Prostate gland (tissue), 2 donors: Measurements from ENCODE around the gene PAPOLB. TPM values are rescaled to one million over a fixed set of nuclear protein-coding genes. Genes with fewer than 3 reads are reported as not detected.

Experiments used
- DNase-seq: peaks from one replicate; pipeline ENCODE4 v3.0.0-alpha.2; 2019; ENCODE audit warnings: low spot score
- H3K27ac ChIP-seq, 2 donors: fragments of 200-600 bp; sonication (generic); 2 replicates each; pipeline ENCODE4 v1.5.1; 2017 to 2019
- H3K27me3 ChIP-seq: fragments of 200-600 bp; sonication (generic); replicated peaks from 2 replicates; pipeline ENCODE4 v1.5.1; 2019; ENCODE audit not compliant: insufficient read depth
- H3K36me3 ChIP-seq, 2 donors: fragments of 200-600 bp; sonication (generic); 1 replicate in 1 of 2; 2 replicates in 1 of 2; pipeline versions ENCODE4 v1.5.1 to v1.8.1; 2017 to 2019
- H3K4me1 ChIP-seq: fragments of 200-600 bp; sonication (generic); replicated peaks from 2 replicates; pipeline ENCODE4 v1.5.1; 2019
- H3K4me3 ChIP-seq, 2 donors: fragments of 200-600 bp; sonication (generic); 2 replicates each; pipeline ENCODE4 v1.5.1; 2017 to 2019
- H3K9me3 ChIP-seq: fragments of 200-600 bp; sonication (generic); 2 replicates; pipeline ENCODE4 v1.5.1; 2017
- CTCF ChIP-seq, 4 experiments: fragments of 200-600 bp in 2 of 4; fragments of 450-650 bp in 2 of 4; sonication (generic) in 2 of 4; IDR thresholded peaks; 1 replicate in 3 of 4; 2 replicates in 1 of 4; pipeline ENCODE4 v1.5.1; 2016 to 2019; ENCODE audit warnings: antibody characterized with exemption in 4 of 4, mild to moderate bottlenecking in 2 of 4, moderate library complexity in 2 of 4
- POLR2A ChIP-seq: fragments of 450-650 bp; IDR thresholded peaks from one replicate; pipeline ENCODE4 v1.6.1; 2016; ENCODE audit warnings: antibody characterized with exemption, mild to moderate bottlenecking
- POLR2AphosphoS5 ChIP-seq: sonication (generic); formaldehyde crosslinking; IDR thresholded peaks from one replicate; pipeline ENCODE4 v1.6.1; 2017; ENCODE audit warnings: antibody characterized with exemption
- WGBS: methylation state at CpG from one replicate; pipeline ENCODE4 v1.1.5; 2018; 5-methylcytosine and 5-hydroxymethylcytosine counted together
- intact Hi-C: fragments of 100-400 bp; cut with DNase I; formaldehyde crosslinking; loops from one replicate; pipeline ENCODE4 v1.14.2; 2022
- total RNA-seq, 2 donors: library from RNA; depleted of rRNA; stranded (reverse); fragments of >200 nt; gene quantifications; one replicate each; pipeline ENCODE4 v1.1.0, GENCODE V29; 2016

The PAPOLB gene
- total RNA-seq, 2 donors from 2014 or later = 4.7 TPM; not detected in 1

GRCh38 chr7:4823441-4824119 lies 38.2 kb downstream of the PAPOLB start:
- WGBS = 72% methylated on average over 14 of the region's 14 CpGs
- no peak overlapping the region for H3K4me3 ChIP-seq
- no peaks in the 10 kb centered on the region for H3K9me3 ChIP-seq
- TF ChIP-seq POLR2A = no peak
- no peak for TF ChIP-seq CTCF (IDR thresholded peaks at IDR 0.05)
- TF ChIP-seq POLR2AphosphoS5 = no peak
- H3K4me1 ChIP-seq = no peaks in the 10 kb centered on the region
- H3K27ac ChIP-seq = no peak overlapping the region
- no peaks in the 10 kb centered on the region for H3K36me3 ChIP-seq
- H3K27me3 ChIP-seq = no peaks in the 10 kb centered on the region
- DNase-seq = no peak
- intact Hi-C loops = no loop called here

- intact Hi-C loops = no loop called here
- H3K27me3 ChIP-seq = no peaks in the 10 kb centered on the region
- DNase-seq = no peak
- no peaks in the 10 kb centered on the region for H3K36me3 ChIP-seq
- no peak overlapping the region for H3K4me3 ChIP-seq
- TF ChIP-seq POLR2A = no peak
- no peak for TF ChIP-seq CTCF (IDR thresholded peaks at IDR 0.05)
- no peak for TF ChIP-seq POLR2AphosphoS5
- H3K27ac ChIP-seq = no peak overlapping the region
- 77% methylated on average over 9 of the region's 9 CpGs for WGBS
- H3K9me3 ChIP-seq = no peaks in the 10 kb centered on the region
- H3K4me1 ChIP-seq = no peaks in the 10 kb centered on the region
Measured at GRCh38 chr7:4822677-4823076, 39.2 kb downstream of the PAPOLB start.

GRCh38 chr7:4820967-4821471 lies 40.8 kb downstream of the PAPOLB start:
- TF ChIP-seq CTCF (IDR thresholded peaks at IDR 0.05) (no peak), POLR2AphosphoS5 (no peak), POLR2A (no peak)
- no peak overlapping the region for H3K27ac ChIP-seq
- intact Hi-C loops = no loop called here
- H3K9me3 ChIP-seq = no peaks in the 10 kb centered on the region
- no peak for DNase-seq
- H3K27me3 ChIP-seq = no peaks in the 10 kb centered on the region
- H3K36me3 ChIP-seq = no peaks in the 10 kb centered on the region
- 85% methylated on average over 20 of the region's 20 CpGs for WGBS
- H3K4me3 ChIP-seq = no peak overlapping the region
- no peaks in the 10 kb centered on the region for H3K4me1 ChIP-seq

GRCh38 chr7:4820405-4820966 lies 41.3 kb downstream of the PAPOLB start:
- intact Hi-C loops = no loop called here
- H3K27me3 ChIP-seq = no peaks in the 10 kb centered on the region
- no peaks in the 10 kb centered on the region for H3K4me1 ChIP-seq
- TF ChIP-seq POLR2AphosphoS5 (no peak), CTCF (IDR thresholded peaks at IDR 0.05) (no peak), POLR2A (no peak)
- no peak for DNase-seq
- H3K27ac ChIP-seq = no peak overlapping the region
- WGBS = 77% methylated on average over 19 of the region's 19 CpGs
- no peak overlapping the region for H3K4me3 ChIP-seq
- no peaks in the 10 kb centered on the region for H3K9me3 ChIP-seq
- no peaks in the 10 kb centered on the region for H3K36me3 ChIP-seq
